ENCODE data around the gene ZNF217.
"Not testable (repeated sequence)": the region's sequence is repeated elsewhere in the genome, so short reads cannot be mapped to it uniquely, and the experiment has no call there.

The ZNF217 gene

DNA sequence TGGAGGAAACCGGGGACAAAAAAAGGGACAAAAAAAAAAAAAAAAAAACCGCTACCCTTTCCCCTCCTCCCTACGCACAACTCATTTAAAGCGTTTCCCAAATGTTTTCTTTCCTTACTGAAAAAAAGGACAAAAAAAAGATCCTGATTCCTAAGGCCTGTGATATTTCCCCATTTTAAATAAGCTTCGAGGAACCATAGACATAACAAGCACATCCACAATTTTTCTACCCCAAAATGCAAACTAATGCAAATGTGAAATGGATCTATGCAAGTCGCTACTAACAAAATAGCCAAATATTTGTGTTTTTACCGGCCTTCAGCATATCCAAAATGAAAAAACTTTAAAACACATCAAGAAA, 1.4 kb upstream of the ZNF217 start:
- peak overlapping the region; percentile 92; the same call in 1 of the 2 replicates for H3K27ac ChIP-seq
- no peak for TF ChIP-seq ZFX (IDR thresholded peaks at IDR 0.05)
- TF ChIP-seq, protein P1, sequence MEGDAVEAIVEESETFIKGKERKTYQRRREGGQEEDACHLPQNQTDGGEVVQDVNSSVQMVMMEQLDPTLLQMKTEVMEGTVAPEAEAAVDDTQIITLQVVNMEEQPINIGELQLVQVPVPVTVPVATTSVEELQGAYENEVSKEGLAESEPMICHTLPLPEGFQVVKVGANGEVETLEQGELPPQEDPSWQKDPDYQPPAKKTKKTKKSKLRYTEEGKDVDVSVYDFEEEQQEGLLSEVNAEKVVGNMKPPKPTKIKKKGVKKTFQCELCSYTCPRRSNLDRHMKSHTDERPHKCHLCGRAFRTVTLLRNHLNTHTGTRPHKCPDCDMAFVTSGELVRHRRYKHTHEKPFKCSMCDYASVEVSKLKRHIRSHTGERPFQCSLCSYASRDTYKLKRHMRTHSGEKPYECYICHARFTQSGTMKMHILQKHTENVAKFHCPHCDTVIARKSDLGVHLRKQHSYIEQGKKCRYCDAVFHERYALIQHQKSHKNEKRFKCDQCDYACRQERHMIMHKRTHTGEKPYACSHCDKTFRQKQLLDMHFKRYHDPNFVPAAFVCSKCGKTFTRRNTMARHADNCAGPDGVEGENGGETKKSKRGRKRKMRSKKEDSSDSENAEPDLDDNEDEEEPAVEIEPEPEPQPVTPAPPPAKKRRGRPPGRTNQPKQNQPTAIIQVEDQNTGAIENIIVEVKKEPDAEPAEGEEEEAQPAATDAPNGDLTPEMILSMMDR (conservative IDR thresholded peaks at IDR 0.05), result no peak

DNA sequence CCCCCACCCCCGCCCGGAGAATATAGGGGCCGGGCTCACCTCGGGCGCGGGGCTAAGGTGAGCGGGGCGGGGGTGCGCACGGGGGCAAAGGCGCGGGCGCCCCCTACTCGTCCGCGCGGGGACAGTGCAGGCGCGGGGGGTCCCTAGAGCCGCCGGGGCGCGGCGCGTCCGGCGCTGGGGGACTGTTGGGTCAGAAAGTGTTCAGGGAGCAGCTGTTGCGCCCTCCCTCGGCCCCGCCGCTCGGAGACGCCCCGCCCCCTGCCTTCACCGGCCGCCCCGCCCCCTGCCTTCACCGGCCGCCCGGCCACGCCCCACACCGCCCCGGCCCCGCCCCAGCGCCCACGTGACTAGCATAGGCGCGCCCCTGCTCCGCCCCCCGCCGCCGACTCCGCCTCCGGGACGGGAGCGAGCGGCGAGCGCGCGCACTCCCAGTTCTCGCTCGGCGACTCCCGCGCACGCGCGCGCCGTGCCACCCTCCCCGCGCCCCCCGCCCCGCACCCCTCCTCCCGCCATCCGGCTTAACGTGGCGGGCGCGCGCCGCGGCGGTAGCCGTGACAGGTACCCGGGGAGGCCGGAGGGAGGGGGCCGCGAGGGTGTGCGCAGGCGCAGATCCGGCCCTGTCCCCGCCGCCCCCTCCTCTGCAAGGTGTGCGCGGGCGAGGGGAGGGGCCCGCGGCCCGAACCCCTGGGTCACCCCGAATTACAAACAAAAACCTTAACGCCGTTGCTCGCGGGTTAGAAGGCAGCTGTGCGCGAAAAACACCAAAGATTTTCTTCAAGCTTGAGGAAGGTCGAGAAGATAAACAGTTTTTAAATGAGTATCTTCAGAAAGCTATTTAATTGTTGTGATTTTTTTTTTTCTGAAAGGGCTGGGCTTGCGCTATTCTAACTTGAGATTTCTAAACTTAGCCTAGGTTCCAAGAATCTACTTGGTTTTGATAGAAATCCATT, 704 bp upstream of the ZNF217 start:
- H3K27ac ChIP-seq, result peak overlapping the region; percentile 92
- TF ChIP-seq, protein P1 (conservative IDR thresholded peaks at IDR 0.05), result no peak; the same call in 1 of the 2 replicates
- no peak for TF ChIP-seq ZFX (IDR thresholded peaks at IDR 0.05)

DNA sequence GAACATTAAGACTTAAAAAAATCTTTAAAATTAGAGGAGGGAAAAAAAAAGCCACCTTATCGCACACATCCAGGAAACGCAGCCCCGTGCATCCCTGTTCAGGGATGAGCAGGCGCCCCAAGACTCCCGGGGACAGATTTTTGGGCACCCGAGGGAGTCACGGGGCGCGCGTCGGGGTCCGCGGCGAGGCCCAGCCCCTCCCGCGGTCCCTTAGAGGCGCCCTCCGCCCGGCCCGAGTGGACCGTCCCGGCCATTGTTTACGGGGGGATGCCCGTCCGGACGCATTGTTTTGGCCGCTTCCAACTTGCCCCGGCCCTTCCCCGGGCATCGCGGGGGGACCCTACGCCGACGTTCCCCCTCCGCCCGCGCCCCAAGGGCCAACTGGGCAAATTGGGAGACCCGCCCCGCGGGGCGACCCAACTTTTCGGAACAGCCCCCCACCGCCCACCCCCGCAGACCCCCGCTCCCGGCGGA, 610 bp downstream of the ZNF217 start:
- peak overlapping the region; percentile 92 for H3K27ac ChIP-seq
- no peak for TF ChIP-seq ZFX (IDR thresholded peaks at IDR 0.05)
- TF ChIP-seq, protein P1 (conservative IDR thresholded peaks at IDR 0.05), result no peak

DNA sequence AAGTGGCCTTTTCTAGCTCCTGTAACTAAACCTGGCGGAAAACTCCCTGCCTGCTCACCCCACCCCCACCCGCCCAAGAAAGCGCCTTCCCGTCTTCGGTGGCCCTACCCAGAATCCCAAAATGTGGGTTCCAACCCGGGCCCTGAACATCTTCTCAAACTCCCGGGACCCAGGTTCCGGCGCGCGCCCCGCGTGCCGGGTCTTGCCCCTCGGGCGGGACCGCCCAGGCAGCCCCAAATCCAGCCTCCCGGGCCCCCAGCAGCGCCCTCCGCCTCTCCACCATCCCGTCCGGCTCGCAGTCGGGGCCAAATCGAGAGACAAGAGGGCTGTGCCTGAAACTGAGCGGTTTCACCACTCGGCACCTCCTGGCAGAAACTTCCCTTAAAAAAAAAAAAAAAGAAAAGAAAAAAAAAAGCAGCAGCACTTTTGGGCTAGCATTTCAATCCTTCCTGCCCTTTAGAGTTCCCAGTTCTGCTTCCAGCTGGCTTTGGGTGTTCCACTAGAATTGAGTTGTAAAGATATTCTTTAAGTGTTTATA, 1.1 kb downstream of the ZNF217 start:
- peak overlapping the region; percentile 92 for H3K27ac ChIP-seq

DNA sequence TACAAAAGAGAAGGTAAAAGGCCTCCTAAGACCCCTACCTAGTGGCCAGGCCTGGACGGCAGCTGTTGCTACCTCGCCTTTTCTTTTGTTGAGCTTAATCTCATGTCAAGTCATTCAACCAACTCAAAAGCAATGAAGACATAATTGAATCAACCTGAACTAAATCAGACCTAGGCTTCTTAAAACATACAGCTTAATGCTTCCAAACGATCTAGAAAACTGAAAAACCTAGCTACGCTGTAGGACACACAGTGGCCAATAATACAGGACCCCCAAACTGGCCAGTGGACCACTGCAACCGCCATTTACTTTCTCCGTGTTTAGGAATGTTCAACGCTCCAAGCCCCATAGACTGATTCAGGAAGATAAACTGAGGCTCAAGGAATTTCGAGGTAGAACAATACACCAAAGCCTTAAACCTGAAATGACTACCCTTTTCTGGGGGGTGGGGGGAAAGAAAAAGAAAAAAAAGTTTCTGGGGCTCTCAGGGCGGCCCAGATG, 1.6 kb downstream of the ZNF217 start:
- peak overlapping the region; percentile 92 for H3K27ac ChIP-seq

DNA sequence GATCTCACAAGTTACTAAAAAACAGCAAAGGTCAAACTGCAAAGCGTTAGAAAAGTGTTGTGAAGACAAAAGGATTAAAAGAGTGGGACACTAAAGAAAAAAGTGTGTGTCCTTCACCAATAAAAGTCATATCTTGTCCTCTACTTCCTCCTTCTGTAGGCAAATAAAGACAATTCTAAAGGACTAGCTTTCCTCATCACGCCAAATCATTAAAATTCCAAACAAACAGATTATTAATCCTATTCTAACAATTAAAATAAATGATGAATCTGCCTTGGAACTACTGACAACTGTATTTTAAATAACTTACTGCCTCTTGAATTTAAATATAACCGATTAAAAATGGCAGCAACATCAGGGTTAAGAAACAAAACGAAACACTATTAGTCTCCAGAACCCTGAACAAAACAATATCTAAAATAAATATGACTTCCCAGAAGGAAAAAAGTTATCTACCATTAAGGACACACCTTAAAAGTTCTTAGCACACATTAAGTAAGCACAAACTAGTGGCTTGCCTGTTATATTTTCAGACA, 2.4 kb downstream of the ZNF217 start:
- not testable (repeated sequence) for H3K27ac ChIP-seq

DNA sequence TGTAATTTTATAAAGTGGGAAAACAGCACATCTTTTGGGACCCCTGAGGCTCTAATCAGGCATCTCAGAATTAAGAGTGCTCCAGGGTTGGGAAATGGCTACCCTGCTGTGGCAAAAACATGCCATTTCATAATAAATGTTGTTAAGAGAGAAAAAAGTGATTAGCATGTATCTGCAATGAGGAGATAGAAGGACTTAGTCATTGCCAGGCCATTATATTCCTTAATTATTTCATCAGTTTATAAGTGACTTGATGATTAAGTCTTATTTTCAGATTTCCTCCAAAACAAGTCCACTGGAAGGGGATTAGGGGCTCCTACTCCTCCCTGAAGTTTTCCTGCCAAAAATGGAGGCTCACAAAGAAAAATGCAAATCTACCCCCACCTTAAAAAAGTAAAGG, 3.0 kb downstream of the ZNF217 start:
- not testable (repeated sequence) for H3K27ac ChIP-seq

DNA sequence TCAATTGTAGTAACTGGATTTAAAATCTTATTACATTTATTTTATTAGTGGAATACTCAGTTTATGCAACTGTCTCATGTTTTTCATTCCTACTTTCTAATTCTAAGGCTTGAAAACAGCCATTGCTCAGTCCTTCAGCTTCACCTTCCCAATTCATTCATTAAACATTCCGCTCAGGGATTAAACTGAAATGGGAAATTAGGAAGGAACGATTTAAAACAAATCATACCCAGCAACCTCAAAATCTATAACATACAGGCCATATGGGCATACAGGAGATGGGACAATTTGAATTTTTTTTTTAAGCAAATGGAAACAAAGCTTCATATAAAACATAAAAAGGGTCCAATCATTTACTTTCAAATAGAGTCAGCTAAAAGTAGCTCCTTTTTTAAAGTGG, 3.5 kb downstream of the ZNF217 start:
- H3K27ac ChIP-seq, result not testable (repeated sequence)

DNA sequence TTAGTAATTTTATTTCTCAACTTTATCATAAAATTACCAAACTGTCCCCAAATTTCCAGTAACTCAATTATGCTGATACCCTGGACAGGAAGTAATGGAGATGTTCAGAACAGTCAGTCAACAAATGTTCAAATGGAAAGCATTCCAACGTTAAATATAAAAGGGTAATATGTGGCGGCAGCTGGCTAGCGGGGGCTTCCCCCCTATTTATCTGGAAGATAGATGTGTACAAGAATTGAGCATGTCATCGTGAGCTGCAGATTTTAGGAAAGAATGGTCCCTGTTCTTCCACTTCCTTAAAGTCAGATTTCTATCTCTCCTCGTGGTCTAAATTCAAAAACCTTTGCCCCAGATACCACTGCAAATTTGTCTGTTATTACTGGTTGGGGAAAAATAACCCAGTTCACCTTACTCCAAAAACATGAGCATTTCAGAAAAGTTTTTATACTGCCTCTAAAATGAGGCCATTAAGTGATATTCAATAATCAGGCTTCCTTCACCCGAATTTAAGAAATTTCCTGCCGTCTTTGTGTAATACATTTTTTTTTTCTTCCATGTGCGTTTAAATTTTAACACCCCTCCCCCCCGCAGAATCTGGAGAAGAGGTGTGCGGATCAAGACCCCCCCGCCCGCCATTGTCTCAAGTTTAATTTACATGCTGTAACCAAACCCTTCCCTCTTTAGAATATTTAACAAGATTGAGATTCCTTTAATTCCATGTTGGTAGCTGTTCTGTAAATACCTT, 4.1 kb downstream of the ZNF217 start:
- peak overlapping the region; percentile 36; the same call in 1 of the 2 replicates for H3K27ac ChIP-seq

DNA sequence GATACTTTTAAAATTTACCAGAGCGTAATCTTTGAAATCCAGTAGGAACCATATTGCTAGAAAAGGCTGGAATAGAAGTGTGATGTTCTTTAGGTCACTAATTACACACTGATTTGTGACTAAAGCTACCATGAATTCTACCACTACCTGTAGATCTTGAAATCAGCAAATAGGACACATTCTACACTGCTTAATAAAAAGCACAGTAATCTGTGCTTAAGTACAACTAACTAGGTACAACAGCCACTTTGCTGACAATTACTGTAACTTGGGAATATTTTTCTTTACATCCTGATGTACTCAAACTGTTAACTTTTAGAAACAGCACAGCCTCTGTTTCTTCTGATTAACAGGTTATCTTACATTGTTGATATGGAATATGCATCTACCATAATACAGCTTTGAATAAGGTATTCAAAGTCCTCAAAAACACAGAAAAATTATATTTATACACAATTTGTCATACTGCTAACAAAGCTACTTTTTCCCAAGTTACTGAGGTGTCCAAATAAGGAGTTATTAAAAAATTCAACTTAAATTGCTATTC, 6.4 kb downstream of the ZNF217 start:
- not testable (repeated sequence) for H3K27ac ChIP-seq

DNA sequence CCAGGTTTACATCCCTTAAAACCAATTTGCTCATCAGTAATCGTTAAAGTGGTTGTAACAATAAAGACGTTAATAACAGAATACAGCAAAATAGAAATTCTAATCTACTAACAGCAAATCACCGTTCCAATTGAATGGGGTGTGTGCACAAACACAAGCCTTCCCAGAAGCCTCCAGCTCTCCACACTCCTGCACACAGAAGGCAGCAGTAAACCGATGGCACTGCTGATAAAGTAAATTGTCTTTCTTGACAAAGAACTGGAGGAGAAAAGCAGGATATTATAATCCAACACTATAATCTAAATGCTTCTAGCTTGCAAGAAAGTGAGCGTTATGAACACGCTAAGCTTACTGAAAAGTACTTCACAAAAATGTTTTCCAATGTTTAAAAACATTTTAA, 7.0 kb downstream of the ZNF217 start:
- TF ChIP-seq, protein P1 (conservative IDR thresholded peaks at IDR 0.05), result no peak
- TF ChIP-seq ZFX (IDR thresholded peaks at IDR 0.05), result no peak
- H3K27ac ChIP-seq, result peak overlapping the region; percentile 47; the same call in 1 of the 2 replicates

DNA sequence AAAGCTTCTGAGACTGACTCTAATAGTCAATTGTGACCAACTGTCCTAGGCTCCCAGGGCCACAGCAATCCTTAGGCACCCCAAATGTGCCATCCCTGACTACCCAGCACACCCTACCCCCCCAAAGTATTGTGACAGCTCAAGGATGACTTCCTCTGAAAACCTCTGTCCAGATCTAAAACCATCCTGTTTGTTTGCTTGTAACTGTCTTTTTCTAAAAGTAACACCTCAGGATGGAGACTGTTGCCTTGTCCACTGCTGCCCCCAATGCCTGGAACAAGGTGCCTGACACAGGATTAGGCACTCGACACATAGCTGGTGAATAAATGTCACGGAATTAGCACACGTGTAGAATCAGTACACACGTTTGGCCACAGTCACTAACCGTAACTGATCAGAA, 7.7 kb downstream of the ZNF217 start:
- peak overlapping the region; percentile 68 for H3K27ac ChIP-seq

DNA sequence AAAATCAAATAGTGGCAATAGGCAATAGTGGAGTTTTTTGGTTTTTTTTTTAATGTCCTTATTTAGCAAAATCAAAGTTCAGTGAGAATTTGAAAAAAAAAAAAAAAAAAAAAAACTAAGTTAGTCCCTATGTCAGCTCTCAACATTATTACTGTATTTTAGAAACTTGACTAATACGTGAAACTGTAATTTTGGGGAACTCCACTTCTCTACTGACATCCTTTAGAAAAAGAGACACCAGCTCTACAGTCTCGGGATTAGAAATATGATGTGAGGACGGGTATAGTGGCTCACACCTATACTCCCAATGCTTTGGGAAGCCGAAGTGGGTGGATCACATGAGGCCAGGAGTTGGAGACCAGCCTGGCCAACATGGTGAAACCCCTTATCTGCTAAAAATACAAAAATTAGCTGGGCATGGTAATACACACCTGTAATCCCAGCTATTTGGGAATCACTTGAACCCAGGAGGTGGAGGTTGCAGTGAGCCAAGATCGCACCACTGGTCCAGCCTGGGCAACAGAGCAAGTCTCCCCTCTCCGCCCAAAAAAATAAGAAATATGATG, 8.6 kb downstream of the ZNF217 start:
- peak overlapping the region; percentile 68 for H3K27ac ChIP-seq

DNA sequence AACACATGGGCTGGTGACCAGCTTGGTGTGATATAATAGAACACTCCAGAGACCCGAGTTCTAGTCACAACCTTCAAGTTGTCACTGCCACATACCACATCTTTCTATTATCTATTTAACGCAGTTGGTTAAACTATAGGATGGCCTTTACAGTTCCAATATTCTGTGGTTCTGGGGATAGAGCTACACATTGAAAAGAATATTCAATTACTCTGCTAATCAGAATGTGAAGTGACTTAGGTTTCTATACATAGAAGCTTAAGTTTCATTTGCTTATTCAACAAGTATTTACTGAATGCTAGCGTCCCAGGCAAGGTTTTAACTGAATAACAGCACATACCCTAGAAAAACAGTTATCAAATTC, 9.1 kb downstream of the ZNF217 start:
- H3K27ac ChIP-seq, result not testable (repeated sequence)

Measured in C4-2B (cell line).